Neutrophil (primary cell): ENCODE measurements around the gene IKBKG.
A peak's percentile ranks its signal among the peaks of the same experiment; 100 is the strongest.

Experiments
- H3K27ac ChIP-seq: fragments of 200-600 bp; sonication (generic); 2 replicates; pipeline ENCODE4 v1.5.1; 2016; ENCODE audit warnings: mild to moderate bottlenecking, moderate library complexity
- H3K27me3 ChIP-seq: fragments of 200-600 bp; sonication (generic); 2 replicates; pipeline ENCODE4 v1.6.0; 2016; ENCODE audit warnings: mild to moderate bottlenecking
- H3K36me3 ChIP-seq: fragments of 200-600 bp; sonication (generic); 2 replicates; pipeline ENCODE4 v1.5.1; 2017
- H3K4me1 ChIP-seq, 2 experiments: fragments of 200-600 bp in 1 of 2; sonication (generic) in 1 of 2; 1 replicate in 1 of 2; 2 replicates in 1 of 2; pipeline versions ENCODE4 v1.5.1 to v1.6.1; 2013 to 2016; ENCODE audit warnings: low read depth in 1 of 2, low read length in 1 of 2, mild to moderate bottlenecking in 1 of 2, moderate library complexity in 1 of 2; ENCODE audit not compliant: control insufficient read depth in 1 of 2, insufficient read depth in 1 of 2
- H3K4me3 ChIP-seq, 2 experiments: fragments of 200-600 bp in 1 of 2; sonication (generic) in 1 of 2; 1 replicate in 1 of 2; 2 replicates in 1 of 2; pipeline ENCODE4 v1.5.1; 2013 to 2016; ENCODE audit warnings: low read depth in 1 of 2, low read length in 1 of 2, mild to moderate bottlenecking in 1 of 2, moderate library complexity in 1 of 2
- H3K9me3 ChIP-seq: fragments of 200-600 bp; sonication (generic); 2 replicates; pipeline ENCODE4 v1.5.1; 2016
- CTCF ChIP-seq: fragments of 200-600 bp; sonication (generic); IDR thresholded peaks from 2 replicates; pipeline ENCODE4 v1.5.1; 2016; ENCODE audit warnings: antibody characterized with exemption

The IKBKG gene

GRCh38 chrX:154517101-154517781 is 30.2 kb upstream of the IKBKG start:
- no peaks in the 10 kb centered on the region for H3K27me3 ChIP-seq
- H3K4me1 ChIP-seq: peaks cover 13 to 14% of the 10 kb centered on the region in 2 experiments
- TF ChIP-seq CTCF: no peak
- no peak overlapping the region for H3K4me3 ChIP-seq
- no peaks in the 10 kb centered on the region for H3K36me3 ChIP-seq
- no peaks in the 10 kb centered on the region for H3K9me3 ChIP-seq
- H3K27ac ChIP-seq: no peak overlapping the region

GRCh38 chrX:154519389-154519788 is 28.0 kb upstream of the IKBKG start:
- Histone ChIP-seq H3K27me3 (no peaks in the 10 kb centered on the region), H3K4me3 (no peak overlapping the region), H3K27ac (no peak overlapping the region), H3K9me3 (no peaks in the 10 kb centered on the region), H3K36me3 (no peaks in the 10 kb centered on the region), H3K4me1 (peaks cover 13 to 14% of the 10 kb centered on the region in 2 experiments)
- no peak for TF ChIP-seq CTCF

DNA sequence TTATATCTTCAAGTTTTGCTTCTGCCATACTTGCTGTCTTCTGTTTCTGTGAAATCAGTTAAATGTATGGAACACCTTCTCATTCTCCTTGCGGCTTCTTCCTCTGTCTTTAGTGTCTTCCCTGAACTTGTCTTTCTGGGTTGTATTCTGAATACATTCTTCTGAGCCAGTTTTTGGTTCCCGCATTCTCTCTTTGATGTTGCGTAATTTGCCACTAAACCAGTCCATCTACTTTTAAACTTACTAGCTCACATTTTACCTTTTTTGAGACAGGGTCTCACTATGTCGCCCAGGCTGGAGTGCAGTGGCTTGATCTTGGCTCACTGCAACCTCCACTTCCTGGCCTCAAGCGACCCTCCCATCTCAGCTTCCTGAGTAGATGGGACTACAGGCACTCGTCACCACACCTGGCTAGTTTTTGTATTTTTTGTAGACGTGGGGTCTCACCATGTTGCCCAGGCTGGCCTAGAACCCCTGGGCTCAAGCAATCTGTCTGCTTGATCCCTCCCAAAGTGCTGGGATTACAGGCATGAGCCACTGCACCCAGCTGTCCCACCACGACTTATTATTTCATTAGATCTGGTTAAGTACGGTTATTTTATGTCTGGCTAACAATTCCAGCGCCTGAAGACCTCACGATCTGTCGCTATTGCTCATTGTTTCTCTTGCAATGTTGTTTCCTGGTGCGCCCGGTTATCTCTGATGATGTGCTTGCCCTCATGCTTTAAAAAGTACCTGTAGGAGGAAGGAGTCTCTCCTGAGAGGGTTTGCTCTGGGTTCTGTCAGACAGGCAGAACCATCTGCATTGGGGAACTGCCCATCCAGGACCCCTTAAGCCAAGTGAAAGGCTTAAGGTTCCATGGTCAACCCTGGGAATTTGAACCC is 21.6 kb upstream of the IKBKG start:
- no peak for TF ChIP-seq CTCF
- H3K4me3 ChIP-seq: no peak overlapping the region
- no peaks in the 10 kb centered on the region for H3K9me3 ChIP-seq
- H3K27ac ChIP-seq: no peak overlapping the region
- H3K36me3 ChIP-seq: peaks cover 9% of the 10 kb centered on the region
- H3K4me1 ChIP-seq: peaks cover 10% of the 10 kb centered on the region in 2 experiments
- H3K27me3 ChIP-seq: no peaks in the 10 kb centered on the region

- Histone ChIP-seq H3K4me1 (peaks cover 10% of the 10 kb centered on the region in 2 experiments), H3K4me3 (peak overlapping the region in 1 of 2 experiments; percentile 44), H3K36me3 (peaks cover 21% of the 10 kb centered on the region), H3K27ac (peak overlapping the region; percentile 55), H3K9me3 (no peaks in the 10 kb centered on the region), H3K27me3 (no peaks in the 10 kb centered on the region)
- TF ChIP-seq CTCF: peak; percentile 46
Observed at GRCh38 chrX:154526901-154527675, 20.3 kb upstream of the IKBKG start.

DNA sequence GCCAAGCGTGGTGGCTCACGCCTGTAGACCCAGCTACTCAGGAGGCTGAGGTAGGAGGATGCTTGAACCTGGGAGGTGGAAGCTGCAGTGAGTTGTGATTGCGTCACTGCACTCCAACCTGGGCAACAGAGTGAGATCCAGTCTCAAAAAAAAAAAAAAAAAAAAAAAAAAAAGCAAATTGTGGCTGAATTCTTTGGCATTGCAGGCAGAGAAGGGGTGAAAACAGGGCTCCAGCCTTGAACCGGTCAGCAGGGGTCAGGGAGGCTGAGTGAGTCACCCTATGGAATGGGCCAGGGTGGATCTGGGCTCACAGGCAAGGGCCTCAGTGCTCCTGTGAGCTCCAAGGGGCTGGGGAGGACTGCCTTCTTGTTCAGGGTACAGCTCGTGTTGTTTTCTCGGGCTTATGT is 18.2 kb upstream of the IKBKG start:
- no peak for TF ChIP-seq CTCF
- Histone ChIP-seq H3K27ac (peak overlapping the region; percentile 49), H3K4me1 (peaks cover 10 to 11% of the 10 kb centered on the region in 2 experiments), H3K9me3 (no peaks in the 10 kb centered on the region), H3K27me3 (no peaks in the 10 kb centered on the region), H3K36me3 (peaks cover 43% of the 10 kb centered on the region), H3K4me3 (no peak overlapping the region)
